Ascending aorta (tissue), 2 donors: Measurements from ENCODE around the gene NELFB. TPM values are rescaled to one million over a fixed set of nuclear protein-coding genes. Genes with fewer than 3 reads are reported as not detected.
A peak's percentile ranks its signal among the peaks of the same experiment; 100 is the strongest.

Experiments
- DNase-seq, 2 donors: peaks; one replicate each; pipeline ENCODE4 v3.0.0-alpha.2; 2019; ENCODE audit warnings: low spot score in 2 of 2
- H3K27ac ChIP-seq, 2 donors: fragments of 200-600 bp; sonication (generic); one replicate each; pipeline ENCODE4 v1.5.1; 2016 to 2017; ENCODE audit warnings: mild to moderate bottlenecking in 1 of 2
- H3K27me3 ChIP-seq: fragments of 200-600 bp; sonication (generic); one replicate; pipeline ENCODE4 v1.5.1; 2017
- H3K36me3 ChIP-seq, 2 donors: fragments of 200-600 bp; sonication (generic); one replicate each; pipeline ENCODE4 v1.5.1; 2016
- H3K4me1 ChIP-seq, 2 donors: fragments of 200-600 bp; sonication (generic); one replicate each; pipeline ENCODE4 v1.5.1; 2016 to 2017; ENCODE audit warnings: mild to moderate bottlenecking in 1 of 2
- H3K4me3 ChIP-seq, 2 donors: fragments of 200-600 bp; sonication (generic); one replicate each; pipeline ENCODE4 v1.5.1; 2016 to 2017; ENCODE audit warnings: mild to moderate bottlenecking in 1 of 2
- H3K9me3 ChIP-seq, 2 donors: fragments of 200-600 bp; sonication (generic); one replicate each; pipeline ENCODE4 v1.5.1; 2016
- intact Hi-C: fragments of 100-400 bp; cut with DNase I; formaldehyde crosslinking; loops from one replicate; pipeline ENCODE4 v1.15.1; 2023
- total RNA-seq: library from RNA; depleted of rRNA; stranded (reverse); fragments of >200 nt; gene quantifications from one replicate; pipeline ENCODE4 v1.1.0, GENCODE V29; 2016
- TF ChIP-seq, protein P1 (sequence below), 3 experiments: fragments of 200-600 bp in 2 of 3; fragments of 450-650 bp in 1 of 3; sonication (generic) in 2 of 3; IDR thresholded peaks; one replicate each; pipeline ENCODE4 v1.5.1; 2016 to 2019; ENCODE audit warnings: antibody characterized with exemption in 3 of 3, mild to moderate bottlenecking in 1 of 3, moderate library complexity in 1 of 3

The NELFB gene
- total RNA-seq, 1 donor from 2014 or later, result 71.7 TPM

DNA sequence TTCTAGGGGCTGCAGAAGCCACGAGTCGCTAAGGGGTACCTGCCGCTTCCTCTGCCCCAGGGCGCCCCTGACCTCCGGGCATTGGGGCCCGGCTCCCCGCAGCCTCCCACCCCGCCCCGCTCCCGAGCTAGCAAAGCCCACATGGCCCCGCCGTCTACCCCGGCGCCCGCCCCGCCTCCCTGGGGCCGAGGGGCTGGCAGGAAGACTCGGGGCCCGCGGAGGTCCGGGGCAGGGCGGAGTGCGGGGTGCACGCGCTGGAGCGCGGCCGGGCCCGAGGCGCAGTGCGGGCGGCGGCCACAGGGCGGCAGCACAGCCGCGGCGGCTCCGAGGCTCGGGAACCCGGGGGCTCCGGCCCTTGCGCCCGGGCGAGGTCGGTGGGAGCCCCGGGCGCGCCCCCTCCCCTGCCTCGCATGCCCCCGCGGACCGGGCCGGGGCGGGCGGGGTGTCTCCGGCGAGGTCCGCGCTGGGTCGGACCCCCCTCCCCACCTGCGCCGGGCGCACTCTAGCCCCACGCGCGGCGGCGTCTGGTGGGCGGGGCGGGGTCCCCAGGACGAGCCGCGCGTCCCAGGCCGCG is 40.2 kb downstream of the NELFB start:
- peaks cover 5 to 8% of the 10 kb centered on the region in 2 donors for H3K4me1 ChIP-seq

DNA sequence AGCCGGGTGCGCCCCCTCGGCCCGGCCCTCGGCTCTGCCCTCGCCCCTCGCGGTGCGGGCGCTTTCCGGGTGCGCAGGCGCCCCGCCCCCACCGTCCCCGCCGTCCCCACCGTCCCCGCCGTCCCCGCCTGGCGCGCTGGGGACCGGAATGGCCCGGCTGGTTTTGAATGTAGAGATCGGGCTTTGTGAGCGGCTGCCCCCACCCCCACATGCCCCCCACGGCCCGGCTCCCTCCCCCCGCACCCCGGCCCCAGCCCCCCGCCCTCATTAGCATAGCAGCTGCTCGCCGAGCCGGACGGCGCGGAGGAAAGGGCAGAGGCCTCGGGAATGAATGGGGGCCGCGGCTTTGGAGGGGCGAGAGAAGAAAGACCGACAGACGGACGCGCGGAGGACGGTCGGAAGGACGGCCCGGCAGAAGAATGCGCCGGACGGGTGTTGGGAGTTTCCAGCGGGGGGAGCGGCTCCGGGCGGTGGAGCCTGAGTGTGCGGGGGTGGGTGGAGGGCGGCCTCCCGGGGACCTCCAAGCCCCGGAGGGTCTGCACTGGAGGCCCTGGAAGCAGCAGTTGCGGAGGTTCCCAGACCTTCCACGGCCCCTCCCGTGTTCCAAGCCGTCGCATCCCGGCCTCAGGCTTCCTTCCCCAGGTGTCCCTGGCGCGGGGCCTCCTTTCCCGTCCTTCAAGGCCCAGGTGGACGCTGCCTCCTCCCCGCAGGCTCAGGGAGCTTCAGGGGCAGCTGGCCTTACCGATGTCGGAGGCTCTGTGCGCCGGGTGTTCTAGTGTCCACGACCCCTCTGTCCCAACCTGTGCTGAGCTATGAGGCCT is 40.9 kb downstream of the NELFB start:
- intact Hi-C loops, result loop anchor here (2.0 to 10.0 kb wide), 2 partner anchors 111 to 229 kb away; no protein-coding TSS in a partner anchor
- peaks cover 11 to 13% of the 10 kb centered on the region in 2 donors for H3K4me1 ChIP-seq
- H3K36me3 ChIP-seq, result no peaks in the 10 kb centered on the region
- no peaks in the 10 kb centered on the region for H3K9me3 ChIP-seq
- peak overlapping the region in 1 of 2 donors; percentile 15 for H3K27ac ChIP-seq
- H3K4me3 ChIP-seq, result peak overlapping the region; percentile 44 to 57
- TF ChIP-seq, protein P1, sequence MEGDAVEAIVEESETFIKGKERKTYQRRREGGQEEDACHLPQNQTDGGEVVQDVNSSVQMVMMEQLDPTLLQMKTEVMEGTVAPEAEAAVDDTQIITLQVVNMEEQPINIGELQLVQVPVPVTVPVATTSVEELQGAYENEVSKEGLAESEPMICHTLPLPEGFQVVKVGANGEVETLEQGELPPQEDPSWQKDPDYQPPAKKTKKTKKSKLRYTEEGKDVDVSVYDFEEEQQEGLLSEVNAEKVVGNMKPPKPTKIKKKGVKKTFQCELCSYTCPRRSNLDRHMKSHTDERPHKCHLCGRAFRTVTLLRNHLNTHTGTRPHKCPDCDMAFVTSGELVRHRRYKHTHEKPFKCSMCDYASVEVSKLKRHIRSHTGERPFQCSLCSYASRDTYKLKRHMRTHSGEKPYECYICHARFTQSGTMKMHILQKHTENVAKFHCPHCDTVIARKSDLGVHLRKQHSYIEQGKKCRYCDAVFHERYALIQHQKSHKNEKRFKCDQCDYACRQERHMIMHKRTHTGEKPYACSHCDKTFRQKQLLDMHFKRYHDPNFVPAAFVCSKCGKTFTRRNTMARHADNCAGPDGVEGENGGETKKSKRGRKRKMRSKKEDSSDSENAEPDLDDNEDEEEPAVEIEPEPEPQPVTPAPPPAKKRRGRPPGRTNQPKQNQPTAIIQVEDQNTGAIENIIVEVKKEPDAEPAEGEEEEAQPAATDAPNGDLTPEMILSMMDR (IDR thresholded peaks at IDR 0.05), result no peak
- peaks cover 27% of the 10 kb centered on the region for H3K27me3 ChIP-seq
- DNase-seq, result no peak

More for the DNA sequence above, 40.2 kb downstream of the NELFB start:
- DNase-seq, result no peak
- intact Hi-C loops, result loop anchor here (2.0 to 10.0 kb wide), 2 partner anchors 111 to 229 kb away; no protein-coding TSS in a partner anchor
- Histone ChIP-seq H3K27ac (no peak overlapping the region), H3K27me3 (peaks cover 27% of the 10 kb centered on the region), H3K9me3 (no peaks in the 10 kb centered on the region), H3K4me3 (peak overlapping the region; percentile 44 to 57), H3K36me3 (no peaks in the 10 kb centered on the region)
- TF ChIP-seq, protein P1 (IDR thresholded peaks at IDR 0.05), result peak in 1 of 3 experiments; percentile 86

DNA sequence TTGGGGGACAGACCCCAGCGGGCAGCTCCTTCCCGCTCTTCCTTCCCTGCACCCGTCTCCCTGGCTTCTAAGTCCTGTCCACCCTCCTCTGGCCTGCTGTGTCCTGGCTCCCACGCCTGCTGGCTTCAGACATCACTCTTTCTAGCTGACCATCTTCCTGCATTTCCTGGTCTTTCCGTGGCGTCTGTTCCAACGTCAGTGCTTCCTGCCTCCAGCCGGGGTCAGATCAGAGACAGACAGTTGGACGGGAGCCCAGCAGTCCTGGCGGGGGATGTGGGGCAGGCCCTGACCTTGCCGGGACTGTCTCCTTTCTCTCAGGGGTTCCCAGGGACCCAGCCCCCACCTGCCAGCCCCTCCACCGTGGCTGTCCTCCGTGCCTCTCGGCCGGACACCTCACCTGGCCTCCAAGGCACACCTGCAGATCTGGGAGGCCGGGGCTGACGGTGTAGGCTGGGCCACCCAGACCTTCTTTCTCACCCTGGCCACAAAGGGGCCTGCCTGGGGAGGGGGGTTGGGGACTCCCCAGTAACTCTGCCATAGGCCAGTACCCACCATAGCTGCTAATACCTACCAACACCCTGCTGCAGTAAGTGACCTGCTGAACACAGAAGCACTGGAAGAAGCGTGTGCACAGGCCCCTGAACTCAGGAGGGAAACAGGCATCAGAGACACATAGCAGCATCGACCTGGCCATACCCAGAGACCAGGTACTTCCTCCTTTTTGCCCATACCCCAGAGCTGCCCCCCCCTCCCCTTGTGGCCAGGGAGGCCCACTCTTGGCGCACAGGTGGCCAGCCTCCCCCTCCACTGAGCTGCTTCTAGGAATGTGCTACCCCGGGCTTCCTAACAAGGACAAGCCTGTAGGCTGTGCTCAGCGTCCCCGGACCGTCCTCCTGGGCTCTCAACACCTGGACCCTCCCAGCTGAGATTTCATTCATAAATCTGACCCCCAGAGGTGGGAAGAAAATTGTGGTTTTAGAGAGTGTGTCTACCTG is 41.8 kb downstream of the NELFB start:
- intact Hi-C loops, result loop anchor here (10.0 kb wide), 1 partner anchor 228 kb away; no protein-coding TSS in a partner anchor
- H3K9me3 ChIP-seq, result no peaks in the 10 kb centered on the region
- peak overlapping the region in 1 of 2 donors; percentile 15 for H3K27ac ChIP-seq
- peak overlapping the region in 1 of 2 donors; percentile 57 for H3K4me3 ChIP-seq
- TF ChIP-seq, protein P1 (IDR thresholded peaks at IDR 0.05), result no peak
- H3K27me3 ChIP-seq, result peaks cover 27% of the 10 kb centered on the region
- no peak for DNase-seq
- H3K4me1 ChIP-seq, result peaks cover 15 to 17% of the 10 kb centered on the region in 2 donors
- H3K36me3 ChIP-seq, result no peaks in the 10 kb centered on the region

DNA sequence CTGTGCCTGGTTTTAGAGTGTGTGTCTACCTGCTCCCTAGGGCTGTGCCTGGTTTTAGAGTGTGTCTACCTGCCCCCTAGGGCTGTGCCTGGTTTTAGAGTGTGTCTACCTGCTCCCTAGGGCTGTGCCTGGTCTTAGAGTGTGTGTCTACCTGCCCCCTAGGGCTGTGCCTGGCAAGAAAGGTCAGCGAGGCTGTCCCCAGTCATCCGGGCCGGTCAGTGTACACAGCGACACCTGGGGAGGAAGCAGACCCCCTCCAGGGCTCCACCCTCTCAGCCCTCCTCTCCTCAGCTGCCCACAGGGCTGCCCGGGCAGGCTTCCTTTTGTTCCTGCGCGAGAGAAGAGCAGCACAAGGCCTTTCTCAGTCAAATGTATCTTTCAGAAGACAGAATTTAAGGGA is 42.8 kb downstream of the NELFB start:
- Histone ChIP-seq H3K9me3 (no peaks in the 10 kb centered on the region), H3K4me3 (no peak overlapping the region), H3K27me3 (peaks cover 27% of the 10 kb centered on the region), H3K27ac (peak overlapping the region in 1 of 2 donors; percentile 55), H3K36me3 (no peaks in the 10 kb centered on the region), H3K4me1 (peaks cover 15 to 20% of the 10 kb centered on the region in 2 donors)
- intact Hi-C loops, result loop anchor here (10.0 kb wide), 1 partner anchor 227 kb away; no protein-coding TSS in a partner anchor
- TF ChIP-seq, protein P1 (IDR thresholded peaks at IDR 0.05), result no peak
- DNase-seq, result no peak
